ENCODE results near the gene TLR1. TPM values are rescaled to one million over a fixed set of nuclear protein-coding genes. Genes with fewer than 3 reads are reported as not detected.

Gene TLR1
- total RNA-seq, 1 donor from 2014 or later, result 35.3 TPM

- intact Hi-C loops (cut with DNase I), result no loop called here
- Histone ChIP-seq H3K27me3 (ENCODE audit: low read depth) (no peaks in the 10 kb centered on the region), H3K4me1 (no peaks in the 10 kb centered on the region), H3K4me3 (no peak overlapping the region), H3K36me3 (peaks cover 23% of the 10 kb centered on the region), H3K9me3 (no peaks in the 10 kb centered on the region), H3K27ac (no peak overlapping the region)
- ATAC-seq (no peak), DNase-seq (no peak)
- TF ChIP-seq CTCF (IDR thresholded peaks at IDR 0.05), result no peak
These were observed 9.5 kb downstream of the TLR1 start for GRCh38 chr4:38795087-38795486.

GRCh38 chr4:38794051-38794450 lies 10.5 kb downstream of the TLR1 start:
- intact Hi-C loops (cut with DNase I), result no loop called here
- H3K27ac ChIP-seq, result no peak overlapping the region
- ATAC-seq (no peak), DNase-seq (no peak)
- H3K9me3 ChIP-seq, result no peaks in the 10 kb centered on the region
- no peak for TF ChIP-seq CTCF (IDR thresholded peaks at IDR 0.05)
- no peak overlapping the region for H3K4me3 ChIP-seq
- no peaks in the 10 kb centered on the region for H3K27me3 ChIP-seq (ENCODE audit: low read depth)
- H3K36me3 ChIP-seq, result peaks cover 13% of the 10 kb centered on the region
- H3K4me1 ChIP-seq, result no peaks in the 10 kb centered on the region

GRCh38 chr4:38791010-38791409 lies 13.6 kb downstream of the TLR1 start:
- TF ChIP-seq CTCF (IDR thresholded peaks at IDR 0.05), result no peak
- Histone ChIP-seq H3K4me3 (no peak overlapping the region), H3K27me3 (ENCODE audit: low read depth) (no peaks in the 10 kb centered on the region), H3K9me3 (no peaks in the 10 kb centered on the region), H3K27ac (no peak overlapping the region), H3K4me1 (no peaks in the 10 kb centered on the region), H3K36me3 (no peaks in the 10 kb centered on the region)
- intact Hi-C loops (cut with DNase I), result no loop called here
- no peak for ATAC-seq
- DNase-seq, result no peak

- ATAC-seq (no peak), DNase-seq (no peak)
- intact Hi-C loops (cut with DNase I), result no loop called here
- H3K27me3 ChIP-seq (ENCODE audit: low read depth), result no peaks in the 10 kb centered on the region
- no peaks in the 10 kb centered on the region for H3K4me1 ChIP-seq
- no peaks in the 10 kb centered on the region for H3K36me3 ChIP-seq
- no peak overlapping the region for H3K4me3 ChIP-seq
- no peak for TF ChIP-seq CTCF (IDR thresholded peaks at IDR 0.05)
- no peak overlapping the region for H3K27ac ChIP-seq
- no peaks in the 10 kb centered on the region for H3K9me3 ChIP-seq
These were observed 16.3 kb downstream of the TLR1 start for GRCh38 chr4:38788317-38788716.

GRCh38 chr4:38787693-38788092 lies 16.9 kb downstream of the TLR1 start:
- Histone ChIP-seq H3K27me3 (ENCODE audit: low read depth) (no peaks in the 10 kb centered on the region), H3K4me3 (no peak overlapping the region), H3K9me3 (no peaks in the 10 kb centered on the region), H3K27ac (no peak overlapping the region), H3K36me3 (no peaks in the 10 kb centered on the region), H3K4me1 (no peaks in the 10 kb centered on the region)
- DNase-seq (no peak), ATAC-seq (no peak)
- no peak for TF ChIP-seq CTCF (IDR thresholded peaks at IDR 0.05)
- intact Hi-C loops (cut with DNase I), result no loop called here

- no peak for TF ChIP-seq CTCF (IDR thresholded peaks at IDR 0.05)
- ATAC-seq (peak; percentile 79 to 90), DNase-seq (peak; percentile 62)
- Histone ChIP-seq H3K4me3 (no peak overlapping the region), H3K27me3 (ENCODE audit: low read depth) (no peaks in the 10 kb centered on the region), H3K4me1 (no peaks in the 10 kb centered on the region), H3K27ac (peak overlapping the region; percentile 32), H3K36me3 (no peaks in the 10 kb centered on the region), H3K9me3 (no peaks in the 10 kb centered on the region)
- intact Hi-C loops (cut with DNase I), result no loop called here
These were observed 18.6 kb downstream of the TLR1 start for GRCh38 chr4:38785901-38786402.

Data from lower lobe of right lung (tissue), 2 donors.